OCI-LY3 (cell line): Measurements from ENCODE around the gene COG5.

Experiments
- CTCF ChIP-seq: fragments of 200-600, 300-600 bp; sonication (generic); IDR thresholded peaks from 2 replicates; pipeline ENCODE4 v1.5.1; 2014; ENCODE audit warnings: antibody characterized with exemption, low read length, low read depth
- EZH2phosphoT487 ChIP-seq: fragments of 200-600 bp; shearing (Covaris generic); IDR thresholded peaks from 2 replicates; pipeline ENCODE4 v1.6.1; 2018; ENCODE audit warnings: antibody characterized with exemption, mixed run types, low read depth

GRCh38 chr7:107526672-107527071 lies 37.0 kb downstream of the COG5 start:
- TF ChIP-seq CTCF (no peak), EZH2phosphoT487 (no peak)
